ENCODE data around the gene MBOAT1.

MBOAT1 gene

DNA sequence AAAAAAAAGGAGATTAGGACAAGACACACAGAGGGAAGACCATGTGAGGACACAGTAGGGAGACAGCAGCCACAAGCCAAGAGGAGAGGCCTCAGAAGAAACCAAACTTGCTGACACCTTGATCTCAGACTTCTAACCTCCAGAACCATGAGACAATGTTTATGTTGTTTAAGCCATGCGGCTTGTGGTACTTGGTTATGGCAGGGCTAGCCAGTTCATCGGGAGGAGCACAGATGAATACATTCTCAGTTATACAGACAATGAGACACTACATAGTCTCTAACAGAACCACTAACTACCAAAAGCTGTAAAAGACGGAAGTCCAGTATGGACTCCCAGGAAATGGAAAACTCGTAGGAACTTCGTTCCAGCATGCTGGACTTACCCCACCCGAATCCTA is 116.8 kb downstream of the MBOAT1 start:
- DNase-seq, result no peak

- DNase-seq, result no peak
Observed at GRCh38 chr6:20092071-20092566, 120.2 kb downstream of the MBOAT1 start.

DNA sequence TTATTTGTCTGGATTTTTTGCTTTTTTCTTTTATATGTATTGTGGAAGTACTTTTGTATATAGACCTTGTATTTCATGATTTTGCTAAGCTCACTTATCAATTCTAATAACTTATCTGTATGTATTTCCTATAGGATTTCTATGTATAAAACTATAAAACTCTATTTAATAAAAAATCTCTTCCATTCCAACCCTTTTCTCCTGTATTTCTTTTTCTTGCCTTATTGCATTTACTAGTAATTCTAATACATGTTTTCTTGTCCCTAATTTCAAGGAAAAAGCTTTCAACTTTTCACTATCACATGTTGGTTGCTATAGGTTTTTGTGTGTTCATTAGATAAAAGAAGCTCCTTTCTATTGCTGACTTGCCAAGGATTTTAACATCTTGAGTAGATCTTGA is 125.3 kb downstream of the MBOAT1 start:
- DNase-seq, result no peak

DNA sequence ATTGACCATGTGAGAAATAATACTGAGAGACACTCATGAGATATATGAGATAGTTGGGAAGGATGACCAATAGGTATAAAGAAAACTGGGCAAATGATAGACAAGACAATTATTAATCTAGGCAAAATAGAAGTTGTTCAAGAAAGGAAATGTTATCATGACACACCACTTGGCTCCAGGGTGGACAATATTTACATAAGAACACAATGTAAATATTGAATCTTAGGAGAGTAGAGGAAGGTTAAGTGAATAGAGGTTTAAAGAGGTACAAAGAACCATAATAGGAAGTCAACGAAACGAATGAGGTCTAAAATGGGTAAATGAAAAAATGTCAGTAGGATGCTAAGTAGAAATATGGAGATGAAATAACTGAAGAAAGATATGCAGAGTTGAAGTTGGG is 126.5 kb downstream of the MBOAT1 start:
- DNase-seq, result no peak

- no peak for DNase-seq
Observed at GRCh38 chr6:20084411-20084810, 127.9 kb downstream of the MBOAT1 start.

DNA sequence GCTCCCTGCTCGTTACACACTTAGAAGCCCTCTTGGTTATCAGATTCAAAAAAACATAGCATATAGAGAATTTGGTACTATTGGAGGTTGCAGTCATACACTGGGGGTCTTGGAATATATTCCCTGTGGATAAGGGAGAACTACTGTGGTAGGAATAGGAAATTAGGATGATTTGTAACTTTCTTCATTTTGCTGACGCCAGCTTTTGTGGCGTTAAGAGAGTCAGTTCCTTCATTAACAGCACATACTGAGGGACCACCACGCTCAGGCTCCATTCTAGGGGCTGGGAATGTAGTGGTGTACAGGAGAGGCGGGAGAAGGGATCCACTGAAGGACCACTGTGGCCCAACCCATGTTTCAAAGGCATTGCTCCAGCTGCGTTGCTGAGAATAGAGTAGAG is 140.3 kb downstream of the MBOAT1 start:
- DNase-seq, result no peak

- DNase-seq, result no peak
Observed at GRCh38 chr6:20070047-20070446, 142.2 kb downstream of the MBOAT1 start.

DNA sequence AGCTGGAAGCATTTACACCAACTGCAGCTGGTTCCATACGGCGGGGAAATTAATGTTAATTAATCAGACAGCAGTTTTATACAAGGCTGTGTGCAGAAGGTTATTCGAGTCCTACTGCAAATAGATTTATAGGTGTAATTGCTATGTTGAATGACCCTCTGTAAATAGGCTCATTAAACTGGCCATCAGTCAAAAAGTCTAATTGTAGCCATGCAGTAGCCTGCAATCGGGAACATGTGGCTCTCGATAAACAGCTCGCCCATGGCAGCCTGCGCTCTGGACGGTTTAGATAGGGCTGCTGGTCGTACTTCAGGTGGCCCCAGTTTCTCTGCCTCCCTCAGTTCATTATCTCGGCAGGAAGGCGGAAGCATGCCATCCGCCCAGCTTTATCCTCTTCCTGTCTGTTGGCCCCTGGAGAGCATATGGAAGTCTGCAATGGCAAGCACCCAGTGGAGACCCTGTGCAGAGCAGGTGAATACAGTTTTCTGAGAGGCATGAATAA is 143.2 kb downstream of the MBOAT1 start:
- DNase-seq, result no peak

DNA sequence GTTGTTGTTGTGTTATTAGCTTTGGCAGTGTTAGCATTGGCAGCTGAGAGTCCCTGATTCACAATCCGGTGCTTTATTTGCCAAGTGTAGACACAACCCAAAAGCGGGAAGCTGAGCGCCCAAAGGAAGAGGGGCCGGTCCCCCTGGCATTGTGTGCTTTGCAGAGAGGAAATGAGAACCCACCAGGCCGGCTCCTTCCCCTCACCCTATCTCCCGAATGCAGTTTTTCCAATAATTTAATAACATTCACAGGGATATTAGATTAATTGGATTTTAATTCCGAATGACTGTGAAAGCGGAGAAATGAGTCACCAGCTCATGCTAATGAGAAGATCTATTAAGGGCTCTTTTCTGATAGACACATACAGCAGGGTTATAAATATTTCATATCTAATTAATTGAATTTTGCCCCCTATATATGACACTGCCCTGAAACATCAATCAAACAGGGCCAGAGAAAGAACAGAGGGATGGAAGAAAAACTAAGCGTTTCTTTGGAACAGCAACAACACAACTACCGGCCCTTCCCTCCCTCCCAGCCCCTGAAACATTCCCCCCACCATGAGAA is 143.8 kb downstream of the MBOAT1 start:
- DNase-seq, result no peak

DNA sequence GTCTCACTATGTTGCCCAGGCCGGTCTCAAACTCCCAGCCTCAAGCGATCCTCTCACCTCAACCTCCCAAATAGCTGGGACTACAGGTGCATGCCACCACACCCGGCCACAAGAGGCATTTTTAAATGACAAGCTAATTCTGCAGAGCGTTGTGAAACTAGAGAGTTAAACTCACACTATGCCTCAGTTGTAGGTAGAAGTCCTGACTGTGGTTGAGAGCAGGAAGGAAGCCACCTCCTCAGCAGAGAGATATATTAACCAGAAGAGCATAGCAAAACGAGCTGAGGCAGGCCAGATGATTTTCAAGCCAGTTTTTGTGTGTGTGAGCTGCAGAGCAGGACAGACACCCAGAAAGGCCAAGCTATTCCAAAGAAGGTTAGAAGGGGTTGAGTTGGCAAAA is 150.3 kb downstream of the MBOAT1 start:
- no peak for DNase-seq

DNA sequence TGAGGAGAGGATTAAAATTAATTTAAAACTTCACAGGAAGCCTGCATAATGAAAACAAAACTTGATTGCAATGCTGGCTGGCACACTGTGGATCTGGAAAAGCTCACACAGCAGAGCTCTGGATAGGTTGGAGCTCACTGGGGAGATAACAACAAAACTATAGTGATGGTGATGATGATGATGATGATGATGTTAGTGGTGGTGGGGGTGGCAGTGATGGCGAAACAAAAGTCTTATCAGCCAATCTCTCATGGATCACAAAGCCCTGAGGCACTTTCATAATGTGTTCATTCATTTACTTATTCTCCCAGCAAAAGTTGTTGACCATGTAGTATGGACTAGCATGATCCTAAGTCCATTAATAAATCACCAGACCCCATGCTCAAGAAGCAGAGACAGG is 152.0 kb downstream of the MBOAT1 start:
- no peak for DNase-seq

- no peak for DNase-seq
Observed at GRCh38 chr6:20058912-20059311, 153.4 kb downstream of the MBOAT1 start.

GRCh38 chr6:20058121-20058905 is 154.0 kb downstream of the MBOAT1 start:
- DNase-seq, result no peak

DNA sequence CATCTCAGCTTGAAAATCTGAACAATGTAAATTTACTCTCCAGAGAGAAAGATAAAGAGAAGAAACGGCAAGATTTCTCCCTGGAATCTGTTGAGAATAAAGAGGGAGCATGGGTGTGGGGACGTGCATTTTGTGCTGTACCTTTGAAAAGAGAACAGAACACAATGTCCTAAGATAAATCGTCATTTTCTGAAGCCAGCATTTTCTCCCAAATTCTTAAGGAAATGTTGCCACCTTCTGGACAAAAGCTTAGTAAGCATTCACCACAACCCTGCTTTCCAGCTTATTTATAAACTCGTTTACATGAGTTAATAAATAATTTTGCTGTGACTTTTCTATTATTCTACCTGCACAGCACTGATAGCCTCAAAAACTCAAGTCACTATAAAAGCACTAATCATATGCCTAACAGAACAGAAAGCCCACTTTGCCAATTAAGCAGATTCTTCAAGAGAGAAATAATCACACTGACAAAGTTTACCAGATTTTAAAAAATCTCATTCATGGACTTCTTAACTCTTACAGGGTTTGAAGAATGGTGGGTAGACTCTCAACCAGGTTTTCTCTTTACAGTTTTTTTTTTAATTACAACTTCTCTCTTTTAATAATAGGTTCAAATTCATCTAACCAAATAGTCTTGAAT is 155.8 kb downstream of the MBOAT1 start:
- no peak for DNase-seq

- DNase-seq, result no peak
Observed at GRCh38 chr6:20055916-20056315, 156.4 kb downstream of the MBOAT1 start.

Data from stimulated activated naive CD4-positive, alpha-beta T cell treated with Interleukin-2 at 50 U/mL for 16 hours (primary cell).